Heart right ventricle (tissue), 16 donors: ENCODE measurements around the gene RDM1. TPM values are rescaled to one million over a fixed set of nuclear protein-coding genes. Genes with fewer than 3 reads are reported as not detected.

ENCODE experiments used
- ATAC-seq, 8 donors: fragments of 200-7000 bp; cut with Tn5 transposase; one replicate each; pipeline ENCODE4 v1.9.1; 2020; ENCODE audit warnings: mild to moderate bottlenecking in 8 of 8, moderate library complexity in 8 of 8, moderate number of reproducible peaks in 1 of 8
- DNase-seq, 2 donors: peaks; one replicate each; pipeline ENCODE4 v3.0.0-alpha.2; 2020
- H3K27ac ChIP-seq, 10 donors: fragments of 200-600 bp; sonication (generic) in 2 of 10; one replicate each; pipeline versions ENCODE4 v1.5.0 to v1.8.0; 2020 to 2022; ENCODE audit warnings: mild to moderate bottlenecking in 3 of 10
- H3K27me3 ChIP-seq, 7 donors: fragments of 200-600 bp; one replicate each; pipeline ENCODE4 v1.8.0; 2021 to 2022; ENCODE audit warnings: mild to moderate bottlenecking in 2 of 7
- H3K36me3 ChIP-seq, 9 donors: fragments of 200-600 bp; sonication (generic) in 1 of 9; one replicate each; pipeline versions ENCODE4 v1.5.0 to v1.8.0; 2020 to 2022; ENCODE audit warnings: mild to moderate bottlenecking in 2 of 9
- H3K4me1 ChIP-seq, 9 donors: fragments of 200-600 bp; sonication (generic) in 1 of 9; one replicate each; pipeline versions ENCODE4 v1.5.0 to v1.8.0; 2020 to 2022; ENCODE audit warnings: mild to moderate bottlenecking in 4 of 9
- H3K4me3 ChIP-seq, 10 donors: fragments of 200-600 bp; sonication (generic) in 2 of 10; one replicate each; pipeline versions ENCODE4 v1.5.0 to v1.8.0; 2020 to 2022; ENCODE audit warnings: mild to moderate bottlenecking in 7 of 10, moderate library complexity in 2 of 10
- H3K9me3 ChIP-seq, 11 donors: fragments of 200-600 bp in 10 of 11; sonication (generic) in 2 of 11; one replicate each; pipeline versions ENCODE4 v1.5.0 to v1.8.0; 2013 to 2022; ENCODE audit warnings: mild to moderate bottlenecking in 2 of 11, control low read depth in 1 of 11, moderate library complexity in 1 of 11
- WGBS, 2 donors: extraction: QIAGEN DNeasy Blood & Tissue Kit; methylation state at CpG; one replicate each; pipeline ENCODE4 v1.1.7; 2013; ENCODE audit warnings: inconsistent platforms in 1 of 2; 5-methylcytosine and 5-hydroxymethylcytosine counted together
- intact Hi-C, 10 donors: fragments of 100-400 bp; cut with DNase I; formaldehyde crosslinking; loops; one replicate each; pipeline versions ENCODE4 v1.11.1 to v1.14.2; 2022
- long read RNA-seq, 3 donors: library from polyadenylated mRNA; unstranded; transcript quantifications; one replicate each; pipeline ENCODE4 v2.0.0, GENCODE V29; 2020 to 2021
- polyA plus RNA-seq, 2 donors: library from polyadenylated mRNA; stranded (reverse); fragments of 200-250 nt; gene quantifications; one replicate each; pipeline ENCODE4 v1.2.3, GENCODE V29; 2013
- total RNA-seq, 10 donors: library from RNA; stranded (reverse); fragmentation: NEBNext Ultra II Directional in 3 of 10; extraction: Animal tissue kit (Norgen Biotek cat#: 25700) in 3 of 10; gene quantifications; one replicate each; pipeline versions ENCODE4 v1.2.1 to v1.2.4, GENCODE V29; 2021 to 2023
- TF ChIP-seq, protein P1 (sequence below), 9 donors: fragments of 200-600 bp; sonication (generic) in 2 of 9; IDR thresholded peaks; one replicate each; pipeline versions ENCODE4 v1.5.0 to v1.8.0; 2021 to 2022; ENCODE audit warnings: antibody characterized with exemption in 9 of 9, mild to moderate bottlenecking in 5 of 9, moderate library complexity in 1 of 9
- donor health status: Arrhythmogenic right ventricular cardiomyopathy.
- donor health status: ischemic (EF 13 %, LVEDD 7.1; RV severe dilation, severe dysfunction).
- donor health status: healthy with polysubstance abuse.
- donor health status: DM: no; HTN: yes; CAD: no.
- donor health status: DM: no; HTN: no; CAD: no.
- donor health status: ischemic (EF 25% LVEDD 6.9; RV normal size, moderate dysfunction).
- donor health status: ischemic (EF 25% LVEDD 5.7; RV mildly dilated, moderate dysfunction).
- donor health status: healthy.
- donor health status: DM: yes; HTN: yes; CAD: no.
- donor health status: Ischemic cardiomyopathy.
- donor health status: ischemic (EF 35%, LVEDD 5.7; RV mildly dilated, moderate dysfunction).
- donor health status: nonischemic (EF 11% LVEDD 7.7; RV severe dilation, severe dysfunction).
- donor health status: DM: yes; HTN: yes; CAD: no.
- donor health status: PGD.
- donor health status: ischemic (EF 29% LVEDD 5.4; RV normal size, mild dysfunction).
- donor health status: nonischemic (EF 23%, LVEDD 6.1; RV moderate dilation, normal function).

The RDM1 gene, protein sequence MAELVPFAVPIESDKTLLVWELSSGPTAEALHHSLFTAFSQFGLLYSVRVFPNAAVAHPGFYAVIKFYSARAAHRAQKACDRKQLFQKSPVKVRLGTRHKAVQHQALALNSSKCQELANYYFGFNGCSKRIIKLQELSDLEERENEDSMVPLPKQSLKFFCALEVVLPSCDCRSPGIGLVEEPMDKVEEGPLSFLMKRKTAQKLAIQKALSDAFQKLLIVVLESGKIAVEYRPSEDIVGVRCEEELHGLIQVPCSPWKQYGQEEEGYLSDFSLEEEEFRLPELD
- total RNA-seq (1 to 10 TPM in 1 of 10 donors, under 1 TPM in 1, not detected in 8; 0.46 to 1.3 TPM), polyA plus RNA-seq (not detected)
- long read RNA-seq, donor 1, result 0 reads
- long read RNA-seq, donor 2, result 0 reads
- long read RNA-seq, donor 3, result 0 reads

DNA sequence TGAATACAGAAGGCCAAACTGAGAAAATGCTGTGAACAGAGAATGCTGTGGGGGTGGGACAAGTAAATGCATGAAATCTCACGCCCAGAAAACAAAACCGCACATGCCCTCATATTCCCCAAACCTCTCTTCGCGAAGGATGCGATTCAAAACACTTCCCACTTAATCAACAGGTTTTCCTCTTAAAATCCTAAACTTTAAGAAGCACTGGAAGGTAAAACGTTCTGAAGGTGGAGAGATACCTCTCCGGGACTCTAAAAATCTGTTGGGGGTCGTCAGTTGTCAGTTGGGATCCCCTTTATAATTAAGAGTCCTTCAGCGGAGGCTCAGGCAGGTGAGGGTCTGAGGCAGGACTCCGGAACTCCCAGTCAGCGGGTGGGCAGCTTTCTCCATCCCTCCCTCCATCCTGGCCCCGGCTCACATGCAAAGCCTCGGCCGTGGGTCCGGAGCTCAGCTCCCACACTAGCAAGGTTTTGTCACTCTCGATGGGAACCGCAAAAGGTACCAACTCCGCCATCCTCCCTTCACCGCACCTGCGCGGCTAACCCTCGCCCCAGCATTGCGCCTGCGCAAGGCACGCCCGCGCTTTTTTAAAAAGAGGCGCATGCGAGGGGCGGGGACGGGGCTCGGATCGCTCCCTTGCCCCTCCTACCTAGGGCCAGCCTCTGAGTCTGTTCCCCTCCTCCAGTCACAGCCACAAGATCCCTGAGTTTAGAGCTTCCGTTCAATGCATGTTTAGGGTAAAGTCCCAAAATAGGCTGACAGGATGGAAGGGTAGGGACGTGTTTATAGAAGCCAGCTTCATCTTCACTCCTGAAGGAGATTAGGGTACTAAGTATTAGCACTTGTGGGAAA is at the start of gene RDM1:
Gene RDM1, minus strand, starts transcription at position 563 of the 855 bp plus-strand sequence. Its CDS starts 46 bp downstream, at position 517.
- Histone ChIP-seq H3K9me3 (no peaks in the 10 kb centered on the region), H3K4me1 (peaks cover 0 to 33% (median 12%) of the 10 kb centered on the region in 9 donors), H3K27me3 (peaks cover 0 to 22% (median 6%) of the 10 kb centered on the region in 7 donors), H3K27ac (no peak within 1 kb of the TSS), H3K36me3 (no peaks in the 10 kb centered on the region), H3K4me3 (peak within 1 kb of the TSS in 9 of 10 donors; percentile 12 to 53 (median 42))
- 2 to 4% methylated on average over 35 of the region's 35 CpGs for WGBS, 2 donors
- DNase-seq (peak; percentile 49 to 65), ATAC-seq (peak; percentile 57 to 94 (median 85))
- TF ChIP-seq, protein P1, sequence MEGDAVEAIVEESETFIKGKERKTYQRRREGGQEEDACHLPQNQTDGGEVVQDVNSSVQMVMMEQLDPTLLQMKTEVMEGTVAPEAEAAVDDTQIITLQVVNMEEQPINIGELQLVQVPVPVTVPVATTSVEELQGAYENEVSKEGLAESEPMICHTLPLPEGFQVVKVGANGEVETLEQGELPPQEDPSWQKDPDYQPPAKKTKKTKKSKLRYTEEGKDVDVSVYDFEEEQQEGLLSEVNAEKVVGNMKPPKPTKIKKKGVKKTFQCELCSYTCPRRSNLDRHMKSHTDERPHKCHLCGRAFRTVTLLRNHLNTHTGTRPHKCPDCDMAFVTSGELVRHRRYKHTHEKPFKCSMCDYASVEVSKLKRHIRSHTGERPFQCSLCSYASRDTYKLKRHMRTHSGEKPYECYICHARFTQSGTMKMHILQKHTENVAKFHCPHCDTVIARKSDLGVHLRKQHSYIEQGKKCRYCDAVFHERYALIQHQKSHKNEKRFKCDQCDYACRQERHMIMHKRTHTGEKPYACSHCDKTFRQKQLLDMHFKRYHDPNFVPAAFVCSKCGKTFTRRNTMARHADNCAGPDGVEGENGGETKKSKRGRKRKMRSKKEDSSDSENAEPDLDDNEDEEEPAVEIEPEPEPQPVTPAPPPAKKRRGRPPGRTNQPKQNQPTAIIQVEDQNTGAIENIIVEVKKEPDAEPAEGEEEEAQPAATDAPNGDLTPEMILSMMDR (IDR thresholded peaks at IDR 0.05), result no peak
- intact Hi-C loops, result loop anchor here in 1 of 10 donors (10.0 kb wide), 1 partner anchor 54 kb away; the partner anchor contains the start of genes CCL14 and CCL16

DNA sequence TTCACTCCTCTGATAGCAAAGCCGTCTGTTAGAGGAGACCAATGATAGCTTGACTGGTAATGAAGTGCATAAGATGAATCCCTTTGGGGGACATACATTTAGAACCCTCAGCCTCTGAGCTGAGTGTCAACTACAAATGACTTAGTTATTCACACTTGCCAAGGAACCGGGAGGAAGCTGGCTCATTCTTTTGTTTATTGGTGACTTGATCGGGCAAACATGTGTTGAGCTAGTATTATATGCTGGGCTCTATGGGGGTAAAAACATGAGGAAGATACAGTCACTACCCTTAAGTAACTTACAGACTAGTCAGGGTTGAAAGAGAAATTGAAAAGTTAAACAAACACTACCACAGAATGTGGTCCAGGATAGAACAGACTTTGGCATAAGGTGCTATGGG is 47.8 kb upstream of the RDM1 start:
- TF ChIP-seq, protein P1 (IDR thresholded peaks at IDR 0.05), result no peak
- no peak for DNase-seq
- no peak for ATAC-seq
- intact Hi-C loops, result loop anchor here in 3 of 10 donors (5.0 to 10.0 kb wide), 3 partner anchors 86 to 96 kb away; partner anchors contain the start of gene CCL18 (in 1 of the 3)
- Histone ChIP-seq H3K27me3 (peaks cover 0 to 5% (median 0%) of the 10 kb centered on the region in 7 donors), H3K4me3 (no peak overlapping the region), H3K36me3 (no peaks in the 10 kb centered on the region), H3K9me3 (no peaks in the 10 kb centered on the region), H3K27ac (no peak overlapping the region), H3K4me1 (peaks cover 0 to 21% (median 7%) of the 10 kb centered on the region in 9 donors)
- 84 to 85% methylated on average over 3 of the region's 3 CpGs for WGBS, 2 donors

DNA sequence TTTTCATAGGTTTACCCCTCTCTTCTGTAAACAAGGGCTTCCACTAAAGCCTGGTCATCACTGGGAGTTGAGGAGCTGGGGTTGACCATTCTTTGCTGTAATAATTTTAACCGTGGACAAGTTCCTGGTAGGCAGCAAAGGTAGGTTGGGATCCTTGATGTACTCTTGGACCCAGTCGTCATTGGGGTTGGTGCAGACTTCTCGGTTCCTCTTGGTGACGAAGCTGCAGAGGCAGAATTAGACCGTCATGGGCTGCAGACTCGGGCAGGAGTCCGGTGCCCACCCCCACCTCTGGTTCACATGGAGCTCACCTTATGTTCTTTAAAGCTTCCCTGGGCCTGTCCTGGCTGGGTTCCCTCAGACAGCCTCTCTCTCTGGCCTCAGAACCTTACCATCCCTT is 46.9 kb upstream of the RDM1 start:
- no peak overlapping the region for H3K4me3 ChIP-seq
- 90 to 95% methylated on average over 7 of the region's 7 CpGs for WGBS, 2 donors
- no peaks in the 10 kb centered on the region for H3K9me3 ChIP-seq
- ATAC-seq (no peak), DNase-seq (no peak)
- H3K27ac ChIP-seq, result no peak overlapping the region
- peaks cover 0 to 30% (median 15%) of the 10 kb centered on the region in 9 donors for H3K4me1 ChIP-seq
- intact Hi-C loops, result loop anchor here in 3 of 10 donors (5.0 to 10.0 kb wide), 3 partner anchors 87 to 97 kb away; partner anchors contain the start of gene CCL18 (in 1 of the 3)
- TF ChIP-seq, protein P1 (IDR thresholded peaks at IDR 0.05), result no peak
- peaks cover 0 to 5% (median 0%) of the 10 kb centered on the region in 7 donors for H3K27me3 ChIP-seq
- no peaks in the 10 kb centered on the region for H3K36me3 ChIP-seq
